HepG2 (cell line): Measurements from ENCODE around the gene MTOR. TPM values are rescaled to one million over a fixed set of nuclear protein-coding genes. Genes with fewer than 3 reads are reported as not detected.

Experiments used
- HIC2 ChIP-seq: sonication (generic); formaldehyde crosslinking; IDR thresholded peaks from 2 replicates; pipeline ENCODE4 v1.9.0; 2022; ENCODE audit warnings: low read depth, missing genetic modification reagents
- HOXA3 ChIP-seq: sonication (generic); formaldehyde crosslinking; IDR thresholded peaks from 2 replicates; pipeline ENCODE4 v1.5.0; 2020; ENCODE audit warnings: missing genetic modification reagents
- MAFF ChIP-seq: IDR thresholded peaks from 2 replicates; pipeline ENCODE4 v1.6.1; 2011; ENCODE audit warnings: low read depth, low read length, improper control_type of control experiment
- MTA3 ChIP-seq: sonication (generic); formaldehyde crosslinking; IDR thresholded peaks from 2 replicates; pipeline ENCODE4 v1.4.0; 2020; ENCODE audit warnings: missing genetic modification reagents
- RORA ChIP-seq: sonication (generic); formaldehyde crosslinking; IDR thresholded peaks from 2 replicates; pipeline ENCODE4 v1.5.0; 2020; ENCODE audit warnings: mild to moderate bottlenecking, missing genetic modification reagents, moderate library complexity
- TARDBP ChIP-seq: sonication (generic); formaldehyde crosslinking; IDR thresholded peaks from 2 replicates; pipeline ENCODE4 v1.8.0; 2022; ENCODE audit warnings: mild to moderate bottlenecking, missing genetic modification reagents
- ZNF253 ChIP-seq: sonication (generic); formaldehyde crosslinking; IDR thresholded peaks from 2 replicates; pipeline ENCODE4 v1.8.0; 2022; ENCODE audit warnings: mild to moderate bottlenecking, missing genetic modification reagents, borderline replicate concordance
- ZNF30 ChIP-seq: sonication (generic); formaldehyde crosslinking; IDR thresholded peaks from 2 replicates; pipeline ENCODE4 v1.5.0; 2020; ENCODE audit warnings: mild to moderate bottlenecking, missing genetic modification reagents
- ZNF678 ChIP-seq: sonication (generic); formaldehyde crosslinking; IDR thresholded peaks from 2 replicates; pipeline ENCODE4 v1.4.0; 2020; ENCODE audit warnings: mild to moderate bottlenecking, missing genetic modification reagents
- ZNF709 ChIP-seq: sonication (generic); formaldehyde crosslinking; IDR thresholded peaks from 2 replicates; pipeline ENCODE4 v1.5.0; 2020; ENCODE audit warnings: mild to moderate bottlenecking, missing genetic modification reagents
- ZNF75D ChIP-seq: sonication (generic); formaldehyde crosslinking; IDR thresholded peaks from 2 replicates; pipeline ENCODE4 v1.8.1; 2023; ENCODE audit warnings: missing genetic modification reagents, mild to moderate bottlenecking, borderline replicate concordance
- ZNF800 ChIP-seq: sonication (generic); formaldehyde crosslinking; IDR thresholded peaks from 2 replicates; pipeline ENCODE4 v1.4.0; 2020; ENCODE audit warnings: missing genetic modification reagents
- ZSCAN25 ChIP-seq: sonication (generic); formaldehyde crosslinking; IDR thresholded peaks from 2 replicates; pipeline ENCODE4 v1.8.0; 2022; ENCODE audit warnings: mild to moderate bottlenecking, missing genetic modification reagents
- polyA plus RNA-seq, 8 experiments: library from polyadenylated mRNA; depleted of rRNA in 3 of 8; stranded (reverse) in 7 of 8; unstranded in 1 of 8; fragments of >200 nt; fragmentation: Illumina TruSeq in 4 of 8; extraction: Trizol in 4 of 8; gene quantifications; 2 replicates each; pipeline versions ENCODE4 v1.2.1 to v1.2.3, GENCODE V29; 2011 to 2016; ENCODE audit warnings: low read depth in 4 of 8, missing spikeins in 1 of 8, mixed read lengths in 1 of 8; ENCODE audit not compliant: insufficient read depth in 1 of 8
- total RNA-seq, 5 experiments: library from RNA; depleted of rRNA; stranded (reverse); fragments of >200 nt; fragmentation: Illumina TruSeq; extraction: Trizol; gene quantifications; 2 replicates each; pipeline ENCODE4 v1.2.3, GENCODE V29; 2016; ENCODE audit warnings: low read depth in 1 of 5
- TF ChIP-seq, protein P1 (sequence below): sonication (generic); formaldehyde crosslinking; IDR thresholded peaks from 2 replicates; pipeline ENCODE4 v1.4.0; 2020; ENCODE audit warnings: missing genetic modification reagents
- TF ChIP-seq, protein P2 (sequence below): fragments of 450-650 bp; IDR thresholded peaks from 2 replicates; pipeline ENCODE4 v1.6.1; 2017; ENCODE audit warnings: mild to moderate bottlenecking
- TF ChIP-seq, protein P3 (sequence below): sonication (generic); formaldehyde crosslinking; IDR thresholded peaks from 2 replicates; pipeline ENCODE4 v1.5.1; 2020; ENCODE audit warnings: missing genetic modification reagents, mild to moderate bottlenecking, borderline replicate concordance

Gene MTOR
- total and polyA plus RNA-seq, 2 of the 13 experiments (the other 11 are each of a cell fraction or from before 2014, with no cell fraction given), result 24.6 to 34.6 TPM

- TF ChIP-seq ZNF709 (no peak; the same call in 1 of the 2 replicates), TARDBP (CRISPR knock-in tag) (peak; percentile 51), ZNF253 (no peak), HIC2 (CRISPR knock-in tag) (no peak), ZNF75D (CRISPR knock-in tag) (no peak), ZNF30 (CRISPR knock-in tag) (no peak), HOXA3 (CRISPR knock-in tag) (peak; percentile 85), ZSCAN25 (CRISPR knock-in tag) (no peak), ZNF800 (no peak), RORA (CRISPR knock-in tag) (no peak), ZNF678 (CRISPR knock-in tag) (no peak), MAFF (no peak), MTA3 (CRISPR knock-in tag) (no peak)
- TF ChIP-seq, protein P1, sequence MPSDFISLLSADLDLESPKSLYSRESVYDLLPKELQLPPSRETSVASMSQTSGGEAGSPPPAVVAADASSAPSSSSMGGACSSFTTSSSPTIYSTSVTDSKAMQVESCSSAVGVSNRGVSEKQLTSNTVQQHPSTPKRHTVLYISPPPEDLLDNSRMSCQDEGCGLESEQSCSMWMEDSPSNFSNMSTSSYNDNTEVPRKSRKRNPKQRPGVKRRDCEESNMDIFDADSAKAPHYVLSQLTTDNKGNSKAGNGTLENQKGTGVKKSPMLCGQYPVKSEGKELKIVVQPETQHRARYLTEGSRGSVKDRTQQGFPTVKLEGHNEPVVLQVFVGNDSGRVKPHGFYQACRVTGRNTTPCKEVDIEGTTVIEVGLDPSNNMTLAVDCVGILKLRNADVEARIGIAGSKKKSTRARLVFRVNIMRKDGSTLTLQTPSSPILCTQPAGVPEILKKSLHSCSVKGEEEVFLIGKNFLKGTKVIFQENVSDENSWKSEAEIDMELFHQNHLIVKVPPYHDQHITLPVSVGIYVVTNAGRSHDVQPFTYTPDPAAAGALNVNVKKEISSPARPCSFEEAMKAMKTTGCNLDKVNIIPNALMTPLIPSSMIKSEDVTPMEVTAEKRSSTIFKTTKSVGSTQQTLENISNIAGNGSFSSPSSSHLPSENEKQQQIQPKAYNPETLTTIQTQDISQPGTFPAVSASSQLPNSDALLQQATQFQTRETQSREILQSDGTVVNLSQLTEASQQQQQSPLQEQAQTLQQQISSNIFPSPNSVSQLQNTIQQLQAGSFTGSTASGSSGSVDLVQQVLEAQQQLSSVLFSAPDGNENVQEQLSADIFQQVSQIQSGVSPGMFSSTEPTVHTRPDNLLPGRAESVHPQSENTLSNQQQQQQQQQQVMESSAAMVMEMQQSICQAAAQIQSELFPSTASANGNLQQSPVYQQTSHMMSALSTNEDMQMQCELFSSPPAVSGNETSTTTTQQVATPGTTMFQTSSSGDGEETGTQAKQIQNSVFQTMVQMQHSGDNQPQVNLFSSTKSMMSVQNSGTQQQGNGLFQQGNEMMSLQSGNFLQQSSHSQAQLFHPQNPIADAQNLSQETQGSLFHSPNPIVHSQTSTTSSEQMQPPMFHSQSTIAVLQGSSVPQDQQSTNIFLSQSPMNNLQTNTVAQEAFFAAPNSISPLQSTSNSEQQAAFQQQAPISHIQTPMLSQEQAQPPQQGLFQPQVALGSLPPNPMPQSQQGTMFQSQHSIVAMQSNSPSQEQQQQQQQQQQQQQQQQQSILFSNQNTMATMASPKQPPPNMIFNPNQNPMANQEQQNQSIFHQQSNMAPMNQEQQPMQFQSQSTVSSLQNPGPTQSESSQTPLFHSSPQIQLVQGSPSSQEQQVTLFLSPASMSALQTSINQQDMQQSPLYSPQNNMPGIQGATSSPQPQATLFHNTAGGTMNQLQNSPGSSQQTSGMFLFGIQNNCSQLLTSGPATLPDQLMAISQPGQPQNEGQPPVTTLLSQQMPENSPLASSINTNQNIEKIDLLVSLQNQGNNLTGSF (CRISPR knock-in tag), result no peak
- TF ChIP-seq, protein P2, sequence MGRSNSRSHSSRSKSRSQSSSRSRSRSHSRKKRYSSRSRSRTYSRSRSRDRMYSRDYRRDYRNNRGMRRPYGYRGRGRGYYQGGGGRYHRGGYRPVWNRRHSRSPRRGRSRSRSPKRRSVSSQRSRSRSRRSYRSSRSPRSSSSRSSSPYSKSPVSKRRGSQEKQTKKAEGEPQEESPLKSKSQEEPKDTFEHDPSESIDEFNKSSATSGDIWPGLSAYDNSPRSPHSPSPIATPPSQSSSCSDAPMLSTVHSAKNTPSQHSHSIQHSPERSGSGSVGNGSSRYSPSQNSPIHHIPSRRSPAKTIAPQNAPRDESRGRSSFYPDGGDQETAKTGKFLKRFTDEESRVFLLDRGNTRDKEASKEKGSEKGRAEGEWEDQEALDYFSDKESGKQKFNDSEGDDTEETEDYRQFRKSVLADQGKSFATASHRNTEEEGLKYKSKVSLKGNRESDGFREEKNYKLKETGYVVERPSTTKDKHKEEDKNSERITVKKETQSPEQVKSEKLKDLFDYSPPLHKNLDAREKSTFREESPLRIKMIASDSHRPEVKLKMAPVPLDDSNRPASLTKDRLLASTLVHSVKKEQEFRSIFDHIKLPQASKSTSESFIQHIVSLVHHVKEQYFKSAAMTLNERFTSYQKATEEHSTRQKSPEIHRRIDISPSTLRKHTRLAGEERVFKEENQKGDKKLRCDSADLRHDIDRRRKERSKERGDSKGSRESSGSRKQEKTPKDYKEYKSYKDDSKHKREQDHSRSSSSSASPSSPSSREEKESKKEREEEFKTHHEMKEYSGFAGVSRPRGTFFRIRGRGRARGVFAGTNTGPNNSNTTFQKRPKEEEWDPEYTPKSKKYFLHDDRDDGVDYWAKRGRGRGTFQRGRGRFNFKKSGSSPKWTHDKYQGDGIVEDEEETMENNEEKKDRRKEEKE, result no peak
- TF ChIP-seq, protein P3, sequence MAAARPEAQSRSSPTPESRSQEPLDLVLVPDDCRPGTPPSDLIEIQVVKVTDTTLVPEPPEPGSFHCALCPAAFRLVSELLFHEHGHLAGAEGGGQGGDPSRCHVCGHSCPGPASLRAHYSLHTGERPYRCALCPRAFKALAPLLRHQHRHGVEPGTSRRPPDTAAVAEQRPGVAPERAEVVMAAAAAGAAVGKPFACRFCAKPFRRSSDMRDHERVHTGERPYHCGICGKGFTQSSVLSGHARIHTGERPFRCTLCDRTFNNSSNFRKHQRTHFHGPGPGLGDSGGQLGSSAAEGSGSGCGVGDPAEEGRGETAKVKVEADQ (CRISPR knock-in tag), result peak; percentile 93
These were observed at the start of gene MTOR (continued) for GRCh38 chr1:11262171-11263049.
